OCI-LY3 (cell line): Measurements from ENCODE around the gene LMNA.
"Not testable (repeated sequence)": the region's sequence is repeated elsewhere in the genome, so short reads cannot be mapped to it uniquely, and the experiment has no call there.

Experiments
- EZH2phosphoT487 ChIP-seq: fragments of 200-600 bp; shearing (Covaris generic); IDR thresholded peaks from 2 replicates; pipeline ENCODE4 v1.6.1; 2018; ENCODE audit warnings: antibody characterized with exemption, mixed run types, low read depth
- TF ChIP-seq, protein P1 (sequence below): fragments of 200-600, 300-600 bp; sonication (generic); IDR thresholded peaks from 2 replicates; pipeline ENCODE4 v1.5.1; 2014; ENCODE audit warnings: antibody characterized with exemption, low read length, low read depth

DNA sequence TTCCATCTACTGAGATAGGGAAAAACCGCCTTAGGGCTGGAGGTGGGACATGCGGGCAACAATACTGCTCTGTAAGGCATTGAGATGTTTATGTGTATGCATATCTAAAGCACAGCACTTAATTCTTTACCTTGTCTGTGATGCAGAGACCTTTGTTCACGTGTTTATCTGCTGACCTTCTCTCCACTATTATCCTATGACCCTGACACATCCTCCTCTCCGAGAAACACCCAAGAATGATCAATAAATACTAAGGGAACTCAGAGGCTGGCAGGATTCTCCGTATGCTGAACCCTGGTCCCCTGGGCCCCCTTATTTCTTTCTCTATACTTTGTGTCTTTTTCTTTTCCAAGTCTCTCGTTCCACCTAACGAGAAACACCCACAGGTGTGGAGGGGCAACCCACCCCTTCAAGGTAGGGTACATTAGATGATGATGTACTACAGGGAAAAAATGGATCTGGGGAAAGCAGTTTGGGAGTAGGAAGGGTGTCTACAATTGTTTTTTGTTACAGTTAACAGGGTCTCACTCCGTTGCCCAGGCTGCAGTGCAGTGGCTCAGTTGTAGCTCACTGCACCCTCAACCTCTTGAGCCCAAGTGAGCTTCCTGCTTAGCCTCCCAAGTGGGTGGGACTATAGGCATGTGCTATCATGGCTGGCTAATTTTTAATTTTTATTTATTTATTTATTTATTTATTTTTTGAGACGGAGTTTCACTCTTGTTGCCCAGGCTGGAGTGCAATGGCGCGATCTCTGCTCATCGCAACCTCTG lies 67.7 kb downstream of the LMNA start:
- TF ChIP-seq, protein P1, sequence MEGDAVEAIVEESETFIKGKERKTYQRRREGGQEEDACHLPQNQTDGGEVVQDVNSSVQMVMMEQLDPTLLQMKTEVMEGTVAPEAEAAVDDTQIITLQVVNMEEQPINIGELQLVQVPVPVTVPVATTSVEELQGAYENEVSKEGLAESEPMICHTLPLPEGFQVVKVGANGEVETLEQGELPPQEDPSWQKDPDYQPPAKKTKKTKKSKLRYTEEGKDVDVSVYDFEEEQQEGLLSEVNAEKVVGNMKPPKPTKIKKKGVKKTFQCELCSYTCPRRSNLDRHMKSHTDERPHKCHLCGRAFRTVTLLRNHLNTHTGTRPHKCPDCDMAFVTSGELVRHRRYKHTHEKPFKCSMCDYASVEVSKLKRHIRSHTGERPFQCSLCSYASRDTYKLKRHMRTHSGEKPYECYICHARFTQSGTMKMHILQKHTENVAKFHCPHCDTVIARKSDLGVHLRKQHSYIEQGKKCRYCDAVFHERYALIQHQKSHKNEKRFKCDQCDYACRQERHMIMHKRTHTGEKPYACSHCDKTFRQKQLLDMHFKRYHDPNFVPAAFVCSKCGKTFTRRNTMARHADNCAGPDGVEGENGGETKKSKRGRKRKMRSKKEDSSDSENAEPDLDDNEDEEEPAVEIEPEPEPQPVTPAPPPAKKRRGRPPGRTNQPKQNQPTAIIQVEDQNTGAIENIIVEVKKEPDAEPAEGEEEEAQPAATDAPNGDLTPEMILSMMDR: not testable (repeated sequence)
- TF ChIP-seq EZH2phosphoT487: not testable (repeated sequence)
